ES-I3 (cell line): ENCODE measurements around the gene GPR132.

Source experiments
- H3K36me3 ChIP-seq: 2 replicates; pipeline ENCODE4 v1.6.1; 2013; ENCODE audit warnings: mild to moderate bottlenecking, low read length, control low read depth, moderate library complexity; ENCODE audit not compliant: insufficient read depth
- H3K4me1 ChIP-seq: 2 replicates; pipeline ENCODE4 v1.6.1; 2013; ENCODE audit warnings: mild to moderate bottlenecking, control low read depth, low read length; ENCODE audit not compliant: insufficient read depth
- H3K9ac ChIP-seq: 2 replicates; pipeline ENCODE4 v1.6.1; 2013; ENCODE audit warnings: low read depth, mild to moderate bottlenecking, low read length, moderate library complexity
- H3K9me3 ChIP-seq: 2 replicates; pipeline ENCODE4 v1.6.1; 2013; ENCODE audit warnings: mild to moderate bottlenecking, low read length, moderate library complexity; ENCODE audit not compliant: control insufficient read depth, insufficient read depth

Gene GPR132

GRCh38 chr14:105073720-105074600 is 8.7 kb upstream of the GPR132 start:
- no peaks in the 10 kb centered on the region for H3K36me3 ChIP-seq
- no peaks in the 10 kb centered on the region for H3K9me3 ChIP-seq
- no peak overlapping the region for H3K9ac ChIP-seq
- H3K4me1 ChIP-seq, result peaks cover 8% of the 10 kb centered on the region; the same call in 1 of the 2 replicates

GRCh38 chr14:105072892-105073719 is 7.9 kb upstream of the GPR132 start:
- Histone ChIP-seq H3K4me1 (peaks cover 8% of the 10 kb centered on the region; the same call in 1 of the 2 replicates), H3K9ac (no peak overlapping the region), H3K36me3 (no peaks in the 10 kb centered on the region), H3K9me3 (no peaks in the 10 kb centered on the region)

DNA sequence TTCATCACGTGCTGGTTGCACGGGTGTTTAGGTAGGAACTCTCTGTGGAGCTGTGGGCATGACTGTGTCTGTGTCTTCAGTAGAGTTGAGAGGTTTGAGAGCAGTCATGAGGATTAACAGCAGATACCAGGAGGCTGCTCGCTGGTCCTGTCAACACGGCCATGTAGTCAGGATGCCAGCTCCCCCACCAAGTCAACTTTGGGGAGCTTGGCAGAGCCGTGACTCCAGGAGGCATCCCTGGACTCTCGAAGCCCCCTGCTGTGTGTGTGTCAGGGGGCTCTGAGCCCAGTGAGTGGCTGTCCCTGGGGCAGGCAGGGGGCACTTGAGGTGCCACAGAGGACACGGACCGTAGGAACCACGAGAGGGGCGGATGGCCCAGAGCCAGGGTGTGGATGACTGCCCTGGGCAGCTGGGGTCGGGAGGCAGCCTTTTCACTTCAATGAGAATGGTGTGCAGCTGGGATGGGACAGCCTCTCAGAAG is 7.2 kb upstream of the GPR132 start:
- peaks cover 8% of the 10 kb centered on the region; the same call in 1 of the 2 replicates for H3K4me1 ChIP-seq

GRCh38 chr14:105071942-105072341 is 6.7 kb upstream of the GPR132 start:
- H3K9me3 ChIP-seq, result no peaks in the 10 kb centered on the region
- H3K9ac ChIP-seq, result no peak overlapping the region
- H3K36me3 ChIP-seq, result no peaks in the 10 kb centered on the region
- H3K4me1 ChIP-seq, result peaks cover 8% of the 10 kb centered on the region; the same call in 1 of the 2 replicates

More for the DNA sequence above, 7.2 kb upstream of the GPR132 start:
- Histone ChIP-seq H3K9me3 (no peaks in the 10 kb centered on the region), H3K36me3 (no peaks in the 10 kb centered on the region), H3K9ac (no peak overlapping the region)

DNA sequence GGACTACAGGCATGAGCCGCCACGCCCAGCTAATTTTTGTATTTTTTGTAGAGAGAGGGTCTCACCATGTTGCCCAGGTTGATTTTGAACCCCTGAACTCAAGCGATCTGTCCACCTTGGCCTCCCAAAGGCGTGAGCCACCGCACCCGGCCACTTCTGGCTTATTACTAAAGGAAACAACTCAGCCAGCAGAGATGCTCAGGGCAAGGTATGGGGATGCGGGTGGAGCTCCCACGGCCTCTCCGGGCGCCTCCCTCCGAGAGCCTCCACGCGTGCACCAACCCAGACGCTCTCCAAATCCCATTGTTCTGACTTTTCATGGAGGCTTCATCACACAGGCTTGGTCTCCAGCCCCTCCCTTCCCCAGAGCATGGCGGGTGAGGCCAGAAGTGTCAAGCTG is 6.1 kb upstream of the GPR132 start:
- no peak overlapping the region for H3K9ac ChIP-seq
- H3K9me3 ChIP-seq, result no peaks in the 10 kb centered on the region
- peaks cover 8% of the 10 kb centered on the region; the same call in 1 of the 2 replicates for H3K4me1 ChIP-seq
- H3K36me3 ChIP-seq, result no peaks in the 10 kb centered on the region

DNA sequence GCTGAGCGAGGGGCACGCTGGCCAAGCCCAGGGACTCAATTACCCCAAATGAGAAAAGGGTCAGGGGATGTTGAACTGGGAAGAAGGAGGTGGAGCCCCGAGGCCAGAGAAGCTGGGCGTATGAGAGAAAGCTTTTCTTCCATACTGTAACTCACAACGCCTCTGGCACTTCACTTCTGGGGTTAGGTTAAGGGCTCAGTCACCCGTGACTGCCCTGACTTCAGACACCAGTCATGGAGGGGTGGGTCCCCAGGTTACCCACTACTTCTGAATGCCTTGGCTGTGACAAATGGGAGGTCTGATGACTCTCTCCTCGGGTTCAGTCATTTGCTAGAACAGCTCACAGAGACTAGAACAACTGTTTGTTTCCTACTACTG is 5.5 kb upstream of the GPR132 start:
- H3K9ac ChIP-seq, result no peak overlapping the region
- no peaks in the 10 kb centered on the region for H3K36me3 ChIP-seq
- H3K4me1 ChIP-seq, result peaks cover 5% of the 10 kb centered on the region; the same call in 1 of the 2 replicates
- no peaks in the 10 kb centered on the region for H3K9me3 ChIP-seq

DNA sequence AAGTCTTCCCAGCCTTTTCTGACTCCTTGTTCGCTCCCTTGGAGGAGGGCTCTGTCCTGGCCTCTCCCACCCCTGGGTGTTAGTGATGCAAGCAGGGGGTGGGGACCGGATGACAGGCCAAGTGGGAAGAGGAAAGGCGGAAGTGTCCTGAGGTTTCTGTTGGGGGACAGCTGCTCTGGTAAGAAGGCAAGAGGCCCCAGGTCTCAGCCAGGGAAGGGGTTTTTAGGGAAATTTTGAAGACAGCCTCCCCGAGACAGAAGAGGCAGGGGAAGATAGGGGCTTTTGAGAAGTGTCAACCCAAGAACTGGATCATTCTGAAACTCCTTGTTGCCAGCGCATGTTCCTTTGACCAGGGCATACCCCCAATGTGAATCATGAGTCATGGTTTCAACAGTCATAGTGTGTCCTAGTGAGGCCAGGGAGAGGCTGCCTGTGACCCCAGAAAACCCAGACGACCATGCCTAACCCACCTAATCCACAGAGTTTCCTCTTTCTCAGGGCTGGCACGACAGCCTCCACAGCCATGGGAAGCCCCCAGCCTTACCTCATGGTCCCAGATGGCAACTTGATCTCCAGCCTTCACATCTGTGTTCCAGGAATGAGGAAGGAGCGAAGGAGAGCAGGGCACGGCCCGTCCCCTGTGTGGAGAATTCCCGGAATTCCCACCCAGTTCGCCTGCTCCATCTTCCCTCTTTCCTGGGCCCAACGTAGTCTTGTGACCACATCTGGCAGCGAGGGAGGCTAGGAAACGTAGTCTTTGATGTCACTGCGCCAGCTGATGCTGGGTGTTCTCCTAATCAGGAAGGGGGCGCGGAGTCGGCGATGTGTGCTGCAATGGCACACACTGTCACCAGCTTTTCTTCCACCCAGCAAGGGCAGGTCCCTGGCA is 4.9 kb upstream of the GPR132 start:
- no peaks in the 10 kb centered on the region for H3K4me1 ChIP-seq
- H3K9me3 ChIP-seq, result no peaks in the 10 kb centered on the region
- no peak overlapping the region for H3K9ac ChIP-seq
- H3K36me3 ChIP-seq, result no peaks in the 10 kb centered on the region

- Histone ChIP-seq H3K9me3 (no peaks in the 10 kb centered on the region), H3K36me3 (no peaks in the 10 kb centered on the region), H3K9ac (no peak overlapping the region), H3K4me1 (no peaks in the 10 kb centered on the region)
Observed at GRCh38 chr14:105069522-105069870, 4.3 kb upstream of the GPR132 start.

GRCh38 chr14:105068818-105069217 is 3.6 kb upstream of the GPR132 start:
- H3K4me1 ChIP-seq, result no peaks in the 10 kb centered on the region
- H3K9me3 ChIP-seq, result no peaks in the 10 kb centered on the region
- H3K9ac ChIP-seq, result no peak overlapping the region
- H3K36me3 ChIP-seq, result no peaks in the 10 kb centered on the region

- H3K9me3 ChIP-seq, result no peaks in the 10 kb centered on the region
- no peaks in the 10 kb centered on the region for H3K4me1 ChIP-seq
- no peaks in the 10 kb centered on the region for H3K36me3 ChIP-seq
- no peak overlapping the region for H3K9ac ChIP-seq
Observed at GRCh38 chr14:105067969-105068301, 2.7 kb upstream of the GPR132 start.

DNA sequence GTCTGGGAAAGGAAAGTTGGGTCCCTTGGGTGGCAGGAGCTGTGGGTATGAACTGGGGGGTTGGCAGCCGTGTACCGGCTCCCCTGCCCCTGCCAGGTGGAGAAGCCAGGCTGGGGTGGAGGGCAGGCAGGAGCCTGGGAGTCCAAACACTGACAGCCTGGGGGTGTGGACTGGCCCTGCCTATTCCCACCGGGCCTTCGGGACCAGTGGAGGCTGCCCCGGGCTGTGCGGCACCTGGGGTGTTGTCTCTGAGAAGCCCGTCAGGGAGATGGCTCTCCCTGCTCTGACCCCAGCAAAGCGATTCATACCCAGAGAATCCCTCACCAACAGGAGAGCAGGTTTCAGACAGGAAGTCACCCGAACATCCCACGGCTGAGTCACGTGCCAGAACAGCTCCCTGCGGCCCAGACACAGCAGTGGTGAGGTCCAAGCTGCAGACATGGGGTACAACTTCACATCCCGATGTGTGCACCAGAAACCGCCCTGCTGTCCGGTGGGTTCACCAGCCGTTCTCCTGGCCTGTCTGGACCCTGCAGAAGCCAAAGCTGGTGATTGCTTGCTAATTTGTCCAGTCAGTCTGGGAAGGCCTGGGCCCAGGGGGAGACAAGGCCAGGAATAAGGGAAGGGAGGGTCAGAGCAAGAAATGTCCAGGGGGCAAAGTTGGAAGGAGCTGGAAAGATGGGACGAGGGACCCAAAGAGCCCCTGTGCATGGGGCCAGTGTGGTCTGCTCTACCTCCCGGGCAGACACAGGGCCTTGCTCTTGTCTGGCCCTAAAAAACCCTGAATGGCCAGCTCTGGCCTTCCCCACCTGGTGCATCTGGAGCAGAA is 2.1 kb upstream of the GPR132 start:
- Histone ChIP-seq H3K36me3 (no peaks in the 10 kb centered on the region), H3K9me3 (no peaks in the 10 kb centered on the region), H3K4me1 (no peaks in the 10 kb centered on the region), H3K9ac (no peak overlapping the region)

- H3K9ac ChIP-seq, result no peak overlapping the region
- H3K36me3 ChIP-seq, result no peaks in the 10 kb centered on the region
- no peaks in the 10 kb centered on the region for H3K4me1 ChIP-seq
Observed at GRCh38 chr14:105066240-105067071, 1.2 kb upstream of the GPR132 start.

GRCh38 chr14:105064721-105065143 is 498 bp downstream of the GPR132 start:
- H3K36me3 ChIP-seq, result no peaks in the 10 kb centered on the region
- no peaks in the 10 kb centered on the region for H3K4me1 ChIP-seq
- H3K9ac ChIP-seq, result no peak overlapping the region
- no peaks in the 10 kb centered on the region for H3K9me3 ChIP-seq

More at GRCh38 chr14:105066240-105067071, 1.2 kb upstream of the GPR132 start:
- no peaks in the 10 kb centered on the region for H3K9me3 ChIP-seq
